PC-9 (cell line): ENCODE data around the gene EXOSC5.

Source experiments
- EZH2 ChIP-seq: fragments of 200-600 bp; sonication (generic); IDR thresholded peaks from 2 replicates; pipeline ENCODE4 v1.8.0; 2017; ENCODE audit warnings: antibody characterized with exemption, low read depth
- TF ChIP-seq, protein P1 (sequence below): fragments of 200-600 bp; sonication (generic); conservative IDR thresholded peaks from 2 replicates; pipeline ENCODE4 v1.6.1; 2017; ENCODE audit warnings: mixed run types, antibody characterized with exemption, mild to moderate bottlenecking, moderate library complexity

- TF ChIP-seq, protein P1, sequence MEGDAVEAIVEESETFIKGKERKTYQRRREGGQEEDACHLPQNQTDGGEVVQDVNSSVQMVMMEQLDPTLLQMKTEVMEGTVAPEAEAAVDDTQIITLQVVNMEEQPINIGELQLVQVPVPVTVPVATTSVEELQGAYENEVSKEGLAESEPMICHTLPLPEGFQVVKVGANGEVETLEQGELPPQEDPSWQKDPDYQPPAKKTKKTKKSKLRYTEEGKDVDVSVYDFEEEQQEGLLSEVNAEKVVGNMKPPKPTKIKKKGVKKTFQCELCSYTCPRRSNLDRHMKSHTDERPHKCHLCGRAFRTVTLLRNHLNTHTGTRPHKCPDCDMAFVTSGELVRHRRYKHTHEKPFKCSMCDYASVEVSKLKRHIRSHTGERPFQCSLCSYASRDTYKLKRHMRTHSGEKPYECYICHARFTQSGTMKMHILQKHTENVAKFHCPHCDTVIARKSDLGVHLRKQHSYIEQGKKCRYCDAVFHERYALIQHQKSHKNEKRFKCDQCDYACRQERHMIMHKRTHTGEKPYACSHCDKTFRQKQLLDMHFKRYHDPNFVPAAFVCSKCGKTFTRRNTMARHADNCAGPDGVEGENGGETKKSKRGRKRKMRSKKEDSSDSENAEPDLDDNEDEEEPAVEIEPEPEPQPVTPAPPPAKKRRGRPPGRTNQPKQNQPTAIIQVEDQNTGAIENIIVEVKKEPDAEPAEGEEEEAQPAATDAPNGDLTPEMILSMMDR = no peak
- TF ChIP-seq EZH2 = no peak
Observed at GRCh38 chr19:41362143-41362847, 34.9 kb downstream of the EXOSC5 start.
